B cell (primary cell): ENCODE data around the gene UTP3. TPM values are rescaled to one million over a fixed set of nuclear protein-coding genes. Genes with fewer than 3 reads are reported as not detected.

ENCODE experiments used
- ATAC-seq: fragments of 200-7000 bp; cut with Tn5 transposase; one replicate; pipeline ENCODE4 v1.10.0; 2021; ENCODE audit warnings: low read depth, mild to moderate bottlenecking, moderate number of reproducible peaks, moderate library complexity
- CTCF ChIA-PET: fragments of 350-600 bp; sonication (Branson Sonifier 250); formaldehyde crosslinking; loops from one replicate; lab custom pipeline; 2021; ENCODE audit warnings: antibody characterized with exemption, inconsistent platforms; lab: Charles Lee
- POLR2A ChIA-PET: fragments of 350-600 bp; sonication (Branson Sonifier 250); formaldehyde crosslinking; loops from one replicate; lab custom pipeline; 2021; ENCODE audit warnings: antibody characterized with exemption; lab: Charles Lee
- DNase-seq: peaks from one replicate; pipeline ENCODE4 v3.0.0; 2013
- H2AFZ ChIP-seq: 2 replicates; pipeline ENCODE4 v1.6.1; 2012; ENCODE audit warnings: mild to moderate bottlenecking, low read depth, low read length; ENCODE audit not compliant: insufficient read depth, poor library complexity, severe bottlenecking
- H3K27ac ChIP-seq, 2 donors: 1 replicate in 1 of 2; 2 replicates in 1 of 2; pipeline ENCODE4 v1.5.1; 2012 to 2013; ENCODE audit warnings: low read length in 2 of 2, mild to moderate bottlenecking in 2 of 2, moderate library complexity in 1 of 2
- H3K27me3 ChIP-seq, 4 experiments: fragments of 200-600 bp in 1 of 4; sonication (generic) in 1 of 4; replicated peaks in 1 of 4; 1 replicate in 2 of 4; 2 replicates in 2 of 4; pipeline versions ENCODE4 v1.6.1 to v1.7.0; 2013 to 2016; ENCODE audit warnings: low read length in 3 of 4, mild to moderate bottlenecking in 2 of 4, mixed read lengths in 1 of 4, moderate library complexity in 1 of 4; ENCODE audit not compliant: insufficient read depth in 4 of 4, control insufficient read depth in 3 of 4; ENCODE audit errors: control extremely low read depth in 1 of 4
- H3K36me3 ChIP-seq, 2 experiments: replicated peaks in 1 of 2; 1 replicate in 1 of 2; 2 replicates in 1 of 2; pipeline versions ENCODE4 v1.6.1 to v1.7.1; 2013; ENCODE audit warnings: low read length in 1 of 2; ENCODE audit not compliant: insufficient read depth in 2 of 2, control insufficient read depth in 1 of 2; ENCODE audit errors: control extremely low read depth in 1 of 2, extremely low read depth in 1 of 2
- H3K4me1 ChIP-seq, 2 donors: fragments of 200-600 bp in 1 of 2; sonication (generic) in 1 of 2; 1 replicate in 1 of 2; 2 replicates in 1 of 2; pipeline versions ENCODE4 v1.5.1 to v1.6.1; 2013 to 2017; ENCODE audit warnings: low read length in 2 of 2; ENCODE audit not compliant: control insufficient read depth in 2 of 2, insufficient read depth in 2 of 2
- H3K4me2 ChIP-seq: replicated peaks from 2 replicates; pipeline ENCODE3; 2012; ENCODE audit warnings: mild to moderate bottlenecking, low read depth, low read length; ENCODE audit not compliant: poor library complexity, severe bottlenecking
- H3K4me3 ChIP-seq, 5 experiments: fragments of 200-600 bp in 1 of 5; sonication (generic) in 1 of 5; 1 replicate in 3 of 5; 2 replicates in 2 of 5; pipeline versions ENCODE4 v1.5.1 to v1.7.0; 2011 to 2016; ENCODE audit warnings: low read length in 4 of 5, mild to moderate bottlenecking in 4 of 5, low read depth in 2 of 5, control low read depth in 1 of 5, moderate library complexity in 1 of 5; ENCODE audit not compliant: insufficient read depth in 1 of 5; ENCODE audit errors: control extremely low read depth in 1 of 5, extremely low read depth in 1 of 5
- H3K79me2 ChIP-seq: fragments of 200-600 bp; sonication (generic); one replicate; pipeline ENCODE4 v1.6.0; 2016; ENCODE audit warnings: low read length; ENCODE audit not compliant: control insufficient read depth, insufficient read depth
- H3K9ac ChIP-seq: fragments of 200-600 bp; sonication (generic); 2 replicates; pipeline ENCODE4 v1.6.1; 2017; ENCODE audit warnings: mild to moderate bottlenecking, low read length, moderate library complexity
- H3K9me3 ChIP-seq, 3 donors: one replicate each; pipeline versions ENCODE4 v1.6.1 to v1.7.1; 2013; ENCODE audit warnings: low read length in 2 of 3; ENCODE audit not compliant: control insufficient read depth in 2 of 3, insufficient read depth in 1 of 3; ENCODE audit errors: control extremely low read depth in 1 of 3
- H4K20me1 ChIP-seq: 2 replicates; pipeline ENCODE4 v1.6.0; 2012; ENCODE audit warnings: mild to moderate bottlenecking, low read length; ENCODE audit not compliant: insufficient read depth, control insufficient read depth, poor library complexity, severe bottlenecking
- H3K27ac Mint-ChIP-seq: one replicate; pipeline ENCODE4 v1.8.0; 2021; ENCODE audit warnings: mixed read lengths
- H3K27me3 Mint-ChIP-seq: one replicate; pipeline ENCODE4 v1.8.0; 2021; ENCODE audit warnings: mixed read lengths
- H3K4me1 Mint-ChIP-seq: one replicate; pipeline ENCODE4 v1.8.0; 2021; ENCODE audit warnings: mixed read lengths
- H3K4me3 Mint-ChIP-seq: one replicate; pipeline ENCODE4 v1.8.0; 2021; ENCODE audit warnings: mixed read lengths
- H3K9me3 Mint-ChIP-seq: one replicate; pipeline ENCODE4 v1.8.0; 2022; ENCODE audit warnings: mixed read lengths; ENCODE audit not compliant: insufficient read depth
- EZH2 ChIP-seq: IDR thresholded peaks from 2 replicates; pipeline ENCODE4 v1.6.1; 2012; ENCODE audit warnings: borderline replicate concordance, low read depth, mild to moderate bottlenecking, moderate library complexity, low read length; ENCODE audit not compliant: insufficient read depth, poor library complexity, severe bottlenecking
- WGBS: methylation state at CpG from one replicate; pipeline ENCODE4 v1.1.5; 2013; ENCODE audit warnings: missing lambda C conversion rate; ENCODE audit not compliant: insufficient coverage; 5-methylcytosine and 5-hydroxymethylcytosine counted together
- intact Hi-C: fragments of 100-400 bp; cut with micrococcal nuclease; formaldehyde crosslinking; loops from one replicate; pipeline ENCODE4 v1.10.0; 2022
- polyA minus RNA-seq: library from RNA; depleted of rRNA, polyadenylated mRNA; stranded (reverse); fragments of >200 nt; gene quantifications from 2 replicates; pipeline ENCODE4 v1.2.3, GENCODE V29; 2012
- polyA plus RNA-seq: library from polyadenylated mRNA; depleted of rRNA; stranded (reverse); fragments of >200 nt; gene quantifications from 2 replicates; pipeline ENCODE4 v1.2.3, GENCODE V29; 2012
- total RNA-seq, 2 donors: library from RNA; stranded (reverse); fragments of 120-200 nt in 1 of 2; gene quantifications; 1 replicate in 1 of 2; 2 replicates in 1 of 2; pipeline versions ENCODE4 v1.2.3 to v1.2.4, GENCODE V29; 2013 to 2022
- TF ChIP-seq, protein P1 (sequence below): fragments of 200-600 bp; IDR thresholded peaks from one replicate; pipeline ENCODE4 v1.8.0; 2022; ENCODE audit warnings: antibody characterized with exemption, mild to moderate bottlenecking

Gene UTP3, protein sequence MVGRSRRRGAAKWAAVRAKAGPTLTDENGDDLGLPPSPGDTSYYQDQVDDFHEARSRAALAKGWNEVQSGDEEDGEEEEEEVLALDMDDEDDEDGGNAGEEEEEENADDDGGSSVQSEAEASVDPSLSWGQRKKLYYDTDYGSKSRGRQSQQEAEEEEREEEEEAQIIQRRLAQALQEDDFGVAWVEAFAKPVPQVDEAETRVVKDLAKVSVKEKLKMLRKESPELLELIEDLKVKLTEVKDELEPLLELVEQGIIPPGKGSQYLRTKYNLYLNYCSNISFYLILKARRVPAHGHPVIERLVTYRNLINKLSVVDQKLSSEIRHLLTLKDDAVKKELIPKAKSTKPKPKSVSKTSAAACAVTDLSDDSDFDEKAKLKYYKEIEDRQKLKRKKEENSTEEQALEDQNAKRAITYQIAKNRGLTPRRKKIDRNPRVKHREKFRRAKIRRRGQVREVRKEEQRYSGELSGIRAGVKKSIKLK
- total RNA-seq (42.0 and 42.2 TPM in 2 replicates), polyA plus RNA-seq (5.0 and 6.2 TPM in 2 replicates), polyA minus RNA-seq (8.6 and 12.1 TPM in 2 replicates)
- total RNA-seq (2013): 29.5 TPM

DNA sequence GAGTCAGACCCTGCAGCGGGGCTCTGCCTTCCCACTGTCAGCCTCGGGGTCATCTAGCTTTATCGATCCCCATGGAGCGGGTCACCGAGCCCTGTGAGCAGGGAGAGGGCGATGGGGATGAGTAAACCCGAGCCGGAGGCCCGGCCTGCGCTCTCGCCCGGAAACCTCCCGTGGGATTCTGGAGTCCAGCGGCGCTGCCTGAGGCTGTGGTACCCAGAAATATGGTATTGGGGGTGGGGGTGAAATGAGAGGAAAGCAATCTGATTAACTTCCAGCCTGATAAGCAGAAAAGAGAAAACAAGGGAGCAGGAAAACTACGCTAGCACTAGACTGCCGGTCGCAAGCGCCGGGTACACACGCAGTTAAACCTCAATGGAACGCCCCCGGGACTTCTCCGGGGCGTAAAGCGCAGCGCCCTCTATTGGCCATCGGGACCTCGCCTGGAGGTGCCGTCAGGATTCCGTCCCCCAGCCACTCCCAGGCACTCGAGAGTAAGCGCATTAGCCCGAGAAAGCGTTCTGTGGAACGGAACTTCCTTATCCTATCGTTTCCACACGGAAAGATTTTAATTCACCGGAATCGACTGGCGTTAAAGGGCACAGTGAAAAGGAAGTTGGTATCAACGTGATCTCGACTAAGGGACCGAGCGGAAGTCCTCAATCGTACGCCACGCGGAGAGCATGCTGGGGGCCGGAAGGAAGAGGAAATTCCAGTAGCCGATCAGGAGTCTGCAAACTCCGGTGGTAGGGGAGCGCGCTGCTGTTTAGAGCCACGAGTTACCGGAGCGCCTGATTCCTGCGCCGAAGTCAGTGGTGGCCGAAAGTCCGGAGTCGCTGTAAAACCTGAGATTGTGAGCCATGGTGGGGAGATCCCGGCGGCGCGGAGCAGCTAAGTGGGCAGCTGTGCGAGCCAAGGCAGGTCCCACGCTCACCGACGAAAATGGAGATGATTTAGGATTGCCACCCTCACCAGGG, at the start of gene UTP3:
TSS of gene UTP3 (plus strand) at position 712 of the 974 bp plus-strand sequence. CDS start at position 858, 146 bp downstream.
- H3K9me3 Mint-ChIP-seq: no peaks in the 10 kb centered on the region
- ChIA-PET CTCF (interaction anchor here (0.5 to 6.5 kb wide), 22 partner anchors 8 to 322 kb away, joined by 3 to 59 read pairs (median 4); partner anchors contain the start of gene DCK), POLR2A (interaction anchor here (0.8 to 2.2 kb wide), 5 partner anchors 16 to 47 kb away, joined by 3 to 13 read pairs (median 7); no protein-coding TSS in a partner anchor)
- Histone ChIP-seq H3K27me3 (no peaks in the 10 kb centered on the region), H3K79me2 (peaks cover 18% of the 10 kb centered on the region), H3K27ac (peak within 1 kb of the TSS; percentile 96 to 98), H4K20me1 (no peaks in the 10 kb centered on the region), H3K9me3 (no peaks in the 10 kb centered on the region), H3K4me3 (peak within 1 kb of the TSS; percentile 66 to 97 (median 92)), H2AFZ (peak within 1 kb of the TSS; percentile 96), H3K9ac (peak within 1 kb of the TSS; percentile 96), H3K4me1 (peaks cover 24 to 32% of the 10 kb centered on the region in 2 donors), H3K36me3 (no peaks in the 10 kb centered on the region), H3K4me2 (peak within 1 kb of the TSS; percentile 88)
- TF ChIP-seq, protein P1, sequence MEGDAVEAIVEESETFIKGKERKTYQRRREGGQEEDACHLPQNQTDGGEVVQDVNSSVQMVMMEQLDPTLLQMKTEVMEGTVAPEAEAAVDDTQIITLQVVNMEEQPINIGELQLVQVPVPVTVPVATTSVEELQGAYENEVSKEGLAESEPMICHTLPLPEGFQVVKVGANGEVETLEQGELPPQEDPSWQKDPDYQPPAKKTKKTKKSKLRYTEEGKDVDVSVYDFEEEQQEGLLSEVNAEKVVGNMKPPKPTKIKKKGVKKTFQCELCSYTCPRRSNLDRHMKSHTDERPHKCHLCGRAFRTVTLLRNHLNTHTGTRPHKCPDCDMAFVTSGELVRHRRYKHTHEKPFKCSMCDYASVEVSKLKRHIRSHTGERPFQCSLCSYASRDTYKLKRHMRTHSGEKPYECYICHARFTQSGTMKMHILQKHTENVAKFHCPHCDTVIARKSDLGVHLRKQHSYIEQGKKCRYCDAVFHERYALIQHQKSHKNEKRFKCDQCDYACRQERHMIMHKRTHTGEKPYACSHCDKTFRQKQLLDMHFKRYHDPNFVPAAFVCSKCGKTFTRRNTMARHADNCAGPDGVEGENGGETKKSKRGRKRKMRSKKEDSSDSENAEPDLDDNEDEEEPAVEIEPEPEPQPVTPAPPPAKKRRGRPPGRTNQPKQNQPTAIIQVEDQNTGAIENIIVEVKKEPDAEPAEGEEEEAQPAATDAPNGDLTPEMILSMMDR: peak; percentile 98
- no peak for TF ChIP-seq EZH2
- H3K27me3 Mint-ChIP-seq: no peaks in the 10 kb centered on the region
- ATAC-seq (peak; percentile 90), DNase-seq (peak; percentile 96)
- peak within 1 kb of the TSS; percentile 100 for H3K4me3 Mint-ChIP-seq
- under 1% methylated on average over 70 of the region's 70 CpGs for WGBS
- peak within 1 kb of the TSS; percentile 100 for H3K27ac Mint-ChIP-seq
- peaks cover 37% of the 10 kb centered on the region for H3K4me1 Mint-ChIP-seq
- intact Hi-C loops: loop anchor here (1.0 to 5.0 kb wide), 6 partner anchors 10 to 309 kb away; partner anchors contain the start of gene GRSF1
